Ammon's horn (tissue), 1 donor: ENCODE data around the gene LARP4B.

Experiments
- DNase-seq: peaks from one replicate; pipeline ENCODE4 v3.0.0-alpha.2; 2016; ENCODE audit warnings: low spot score

LARP4B gene

GRCh38 chr10:767794-768193 lies 163.7 kb downstream of the LARP4B start:
- DNase-seq = no peak

- DNase-seq = no peak
These were observed 164.3 kb downstream of the LARP4B start for GRCh38 chr10:767211-767610.

- no peak for DNase-seq
These were observed 170.1 kb downstream of the LARP4B start for GRCh38 chr10:761376-761775.

GRCh38 chr10:760622-761021 lies 170.9 kb downstream of the LARP4B start:
- no peak for DNase-seq

- DNase-seq = no peak
These were observed 171.5 kb downstream of the LARP4B start for GRCh38 chr10:759898-760477.
